Amygdala (tissue), 56 donors: ENCODE measurements around the gene PLEKHM1.

ENCODE experiments used
- DNase-seq, 56 donors: peaks; one replicate each; lab custom pipeline; 2025; lab: John Stamatoyannopoulos, UW

Gene PLEKHM1

GRCh38 chr17:45405250-45406086 is 85.1 kb downstream of the PLEKHM1 start:
- peak in 2 of 56 donors; percentile 14 to 70 for DNase-seq

- DNase-seq: no peak
These were observed 85.7 kb downstream of the PLEKHM1 start for GRCh38 chr17:45404870-45405249.

DNA sequence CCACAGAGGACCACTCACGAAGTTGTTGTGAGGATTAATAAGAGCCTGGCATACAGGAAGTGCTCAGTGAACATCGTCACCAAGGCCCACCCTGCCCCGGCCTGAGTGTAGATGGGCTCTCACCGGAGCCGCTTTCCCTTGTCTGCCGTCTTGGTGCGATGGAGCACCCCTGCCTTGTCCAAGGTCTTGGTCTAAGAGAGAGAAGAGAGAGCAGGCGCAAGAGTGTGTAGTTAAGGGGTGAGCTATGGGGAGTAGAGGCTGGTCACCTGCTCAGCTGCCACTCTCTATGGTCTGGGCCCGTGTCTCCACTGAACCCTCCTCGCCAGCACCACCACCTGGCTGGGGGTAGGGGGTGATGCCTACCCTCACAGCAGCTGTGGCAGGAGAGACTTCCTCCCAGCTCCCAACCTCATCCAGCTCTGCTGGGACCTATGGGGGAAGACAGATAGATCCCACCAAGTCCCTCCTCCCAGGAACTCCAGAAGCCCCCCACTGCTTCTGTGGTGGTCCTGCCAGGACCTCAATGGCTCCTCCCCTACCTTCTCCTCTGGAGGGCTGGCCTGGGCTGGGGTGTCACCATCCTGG is 86.5 kb downstream of the PLEKHM1 start:
- DNase-seq: no peak

DNA sequence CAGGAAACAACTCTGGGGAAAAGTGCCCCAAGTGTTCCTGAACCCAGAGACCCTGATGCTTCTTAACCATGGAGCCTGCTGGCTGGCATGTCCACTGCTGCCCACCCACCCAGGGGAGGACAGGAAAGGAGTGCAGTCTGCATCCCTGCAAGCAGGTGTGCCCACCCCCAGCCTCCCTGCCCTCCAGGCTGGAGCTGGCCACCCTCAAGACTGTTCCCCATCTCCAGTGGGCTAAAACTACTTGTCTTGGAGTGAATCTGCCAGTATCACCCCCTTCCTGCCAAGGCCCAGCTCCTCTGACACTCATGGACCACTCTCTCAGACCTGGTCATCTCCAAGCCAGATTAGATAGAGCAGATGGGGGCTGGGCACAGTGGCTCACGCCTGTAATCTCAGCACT is 87.6 kb downstream of the PLEKHM1 start:
- DNase-seq: no peak

GRCh38 chr17:45398800-45399199 is 91.7 kb downstream of the PLEKHM1 start:
- no peak for DNase-seq

GRCh38 chr17:45397796-45398195 is 92.7 kb downstream of the PLEKHM1 start:
- no peak for DNase-seq

DNA sequence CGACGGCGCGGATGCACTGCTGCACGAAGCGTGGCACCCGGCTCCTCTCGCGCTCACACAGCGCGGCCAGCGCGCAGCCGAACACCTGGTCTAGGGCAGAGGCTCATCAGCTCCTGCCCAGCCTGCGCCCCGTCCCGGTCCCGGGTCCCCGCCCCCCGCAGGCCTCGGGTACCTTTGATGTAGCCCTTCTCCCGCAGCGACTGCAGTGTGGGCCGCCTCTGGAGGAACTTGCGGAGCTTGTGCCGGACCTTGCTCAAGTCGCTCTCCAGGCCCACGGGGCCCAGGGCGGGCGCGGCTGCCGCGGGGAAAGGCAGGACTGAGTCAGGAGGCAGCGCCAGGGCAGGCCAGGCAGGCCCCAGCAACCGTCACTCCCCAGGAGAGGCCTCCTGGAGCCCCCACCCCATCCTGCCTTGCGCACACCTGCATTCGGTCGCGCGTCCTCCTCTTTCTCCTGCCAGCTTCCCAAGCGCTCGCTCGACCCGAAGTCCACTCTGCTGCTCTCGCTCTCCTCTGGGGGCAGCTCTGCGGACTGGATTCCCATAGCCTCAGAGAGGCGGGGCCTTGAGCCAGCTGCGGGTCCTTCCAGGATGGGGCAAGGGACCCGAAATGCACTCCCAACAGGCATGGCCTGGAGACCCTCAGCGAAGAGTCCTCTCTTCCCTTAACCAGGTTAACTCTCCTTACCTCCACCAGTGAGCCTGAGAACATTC is 93.9 kb downstream of the PLEKHM1 start:
- no peak for DNase-seq

DNA sequence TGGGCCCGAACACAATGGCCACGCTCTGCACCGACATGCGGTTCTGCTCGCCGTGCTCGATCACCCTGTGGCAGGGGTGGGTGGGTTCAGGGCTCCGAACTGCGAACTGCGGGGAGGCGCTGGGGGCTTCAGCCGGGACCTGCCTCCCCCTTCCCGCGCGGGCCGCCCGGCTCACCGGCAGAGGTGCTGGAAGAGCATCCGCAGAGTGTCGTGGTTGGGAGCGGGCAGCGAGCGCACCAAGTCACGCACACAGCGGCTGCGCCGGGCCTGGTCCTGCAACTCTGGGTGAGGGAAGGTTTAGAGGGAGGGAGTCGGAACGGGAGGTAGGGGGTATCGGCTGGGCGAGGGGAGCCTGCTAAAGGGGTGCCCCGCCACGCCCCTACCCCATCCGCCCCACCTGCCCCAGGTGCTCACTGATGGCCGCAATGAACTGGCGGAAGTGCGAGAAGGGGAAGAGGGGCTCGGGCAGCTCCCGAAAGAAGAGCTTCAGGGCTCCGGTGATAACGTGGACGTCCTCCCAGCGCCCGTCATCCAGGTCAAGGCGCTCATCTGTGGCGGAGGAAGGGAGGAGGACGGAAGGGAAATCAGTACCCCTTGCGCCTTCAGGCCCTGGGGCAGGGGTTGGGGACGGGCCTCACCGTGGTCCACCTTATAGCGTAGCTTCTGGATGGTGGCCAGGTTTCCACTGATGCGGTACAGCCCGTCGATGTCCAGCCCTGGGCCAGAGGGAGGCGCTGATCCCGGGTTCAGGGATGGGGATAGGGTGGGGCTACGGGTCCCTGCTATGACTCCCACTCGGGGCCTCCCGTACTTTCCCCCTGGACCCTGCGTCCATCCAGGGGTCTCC is 94.7 kb downstream of the PLEKHM1 start:
- no peak for DNase-seq

DNA sequence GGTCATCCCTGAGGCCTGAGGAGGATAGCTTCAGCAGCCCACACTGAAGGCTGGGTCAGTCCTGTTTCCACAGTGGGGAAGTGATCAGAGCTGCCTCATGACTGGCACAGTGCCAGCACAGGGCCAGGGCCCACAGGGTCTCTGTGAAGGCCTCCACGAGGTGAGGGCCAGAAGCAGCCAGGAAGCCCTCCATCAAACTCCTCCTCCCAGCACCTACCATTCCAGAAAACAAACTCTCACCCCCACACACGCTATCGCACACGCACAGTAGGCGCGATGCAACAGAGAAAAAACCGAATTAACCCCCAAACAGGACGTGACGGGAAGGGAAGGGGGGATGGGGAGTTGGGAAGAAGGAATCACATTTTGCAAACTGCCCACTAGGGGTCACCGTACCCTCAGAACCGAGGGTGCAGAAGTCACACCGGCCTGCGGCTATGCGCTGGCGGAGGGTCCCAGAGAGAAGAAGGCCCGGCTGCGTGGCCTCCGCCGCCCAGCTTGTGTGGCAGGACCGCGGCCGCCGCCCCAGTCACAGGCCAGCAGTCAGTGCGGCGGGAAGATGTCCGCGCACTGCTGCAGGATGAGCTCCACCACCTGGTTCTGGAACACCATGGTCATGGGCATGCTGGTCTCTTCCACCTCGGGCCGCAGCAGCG is 95.5 kb downstream of the PLEKHM1 start:
- DNase-seq: peak in 31 of 56 donors; percentile 7 to 63 (median 23)

DNA sequence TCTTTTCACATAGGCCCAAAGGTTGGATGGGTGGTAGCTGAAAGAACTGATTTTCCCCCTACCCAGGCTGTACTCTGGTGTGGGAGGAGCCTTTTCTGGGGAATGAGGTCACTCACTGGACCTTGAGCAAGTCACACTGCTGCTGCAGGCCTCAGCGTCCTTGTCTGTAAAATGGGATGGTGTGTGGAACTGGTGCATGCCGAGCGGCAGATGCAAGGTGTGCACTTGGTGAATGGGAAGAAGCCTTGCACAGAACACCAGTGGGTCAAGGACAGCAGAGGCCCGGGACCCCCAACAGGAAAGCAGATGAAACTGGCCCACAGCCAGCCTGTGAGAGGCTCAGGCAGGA is 96.0 kb downstream of the PLEKHM1 start:
- DNase-seq: no peak

DNA sequence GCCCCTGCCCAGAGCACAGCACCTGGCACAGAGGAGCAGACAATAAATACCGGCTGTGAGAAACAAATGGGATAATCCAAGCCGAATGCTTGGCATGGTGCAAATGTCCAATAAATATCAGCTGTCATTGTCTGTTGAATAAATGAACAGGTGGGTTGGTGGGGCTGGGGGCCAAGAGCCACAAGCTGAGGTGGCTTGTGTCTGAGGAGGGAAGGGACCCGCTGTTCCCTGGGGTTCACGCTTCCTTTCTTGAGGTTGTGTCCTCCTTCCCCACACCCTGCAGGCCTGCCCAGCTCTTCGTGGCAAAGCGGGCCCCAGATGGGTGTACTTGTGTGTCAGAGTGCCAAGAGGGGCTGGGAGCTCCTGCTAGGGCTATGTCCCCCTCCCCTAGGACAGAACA is 96.4 kb downstream of the PLEKHM1 start:
- no peak for DNase-seq

GRCh38 chr17:45393411-45393810 is 97.1 kb downstream of the PLEKHM1 start:
- DNase-seq: no peak

DNA sequence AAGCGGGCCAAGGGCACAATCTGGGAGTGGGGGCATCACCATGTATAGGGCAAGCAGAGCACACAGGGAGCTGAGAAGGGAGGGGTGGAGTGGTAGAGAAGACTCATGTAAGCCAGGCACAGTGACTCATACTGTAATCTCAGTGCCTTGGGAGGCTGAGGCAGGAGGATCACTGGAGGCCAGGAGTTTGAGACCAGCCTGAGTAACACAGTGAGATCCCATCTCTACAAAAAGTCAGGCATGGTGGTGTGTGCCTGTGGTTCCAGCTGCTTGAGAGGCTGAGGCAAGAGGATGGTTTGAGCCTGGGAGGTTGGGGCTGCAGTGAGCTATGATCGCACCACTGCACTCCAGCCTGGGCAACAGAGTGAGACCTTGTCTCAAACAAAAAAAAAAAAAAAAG is 98.6 kb downstream of the PLEKHM1 start:
- no peak for DNase-seq

GRCh38 chr17:45391291-45391690 is 99.2 kb downstream of the PLEKHM1 start:
- no peak for DNase-seq

DNA sequence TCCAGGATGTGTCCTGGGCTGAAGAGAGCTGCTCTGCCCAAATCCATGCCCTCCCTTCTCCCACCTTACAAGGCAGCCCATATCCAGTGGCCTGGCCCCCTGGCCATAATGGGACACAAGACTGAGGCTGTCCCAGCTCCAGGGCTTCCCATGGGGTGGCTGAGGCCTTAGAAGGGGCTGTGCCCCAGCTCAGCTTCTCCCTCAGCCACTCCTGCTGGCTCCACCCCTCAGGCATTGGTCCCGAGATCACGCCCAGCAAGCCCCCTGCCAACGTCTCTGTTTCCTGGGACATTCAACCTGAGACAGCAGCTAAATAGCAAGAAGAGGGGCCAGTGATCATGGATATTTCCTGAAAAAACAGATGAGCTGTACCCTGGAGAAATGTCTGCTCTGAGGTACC is 101.2 kb downstream of the PLEKHM1 start:
- DNase-seq: no peak

DNA sequence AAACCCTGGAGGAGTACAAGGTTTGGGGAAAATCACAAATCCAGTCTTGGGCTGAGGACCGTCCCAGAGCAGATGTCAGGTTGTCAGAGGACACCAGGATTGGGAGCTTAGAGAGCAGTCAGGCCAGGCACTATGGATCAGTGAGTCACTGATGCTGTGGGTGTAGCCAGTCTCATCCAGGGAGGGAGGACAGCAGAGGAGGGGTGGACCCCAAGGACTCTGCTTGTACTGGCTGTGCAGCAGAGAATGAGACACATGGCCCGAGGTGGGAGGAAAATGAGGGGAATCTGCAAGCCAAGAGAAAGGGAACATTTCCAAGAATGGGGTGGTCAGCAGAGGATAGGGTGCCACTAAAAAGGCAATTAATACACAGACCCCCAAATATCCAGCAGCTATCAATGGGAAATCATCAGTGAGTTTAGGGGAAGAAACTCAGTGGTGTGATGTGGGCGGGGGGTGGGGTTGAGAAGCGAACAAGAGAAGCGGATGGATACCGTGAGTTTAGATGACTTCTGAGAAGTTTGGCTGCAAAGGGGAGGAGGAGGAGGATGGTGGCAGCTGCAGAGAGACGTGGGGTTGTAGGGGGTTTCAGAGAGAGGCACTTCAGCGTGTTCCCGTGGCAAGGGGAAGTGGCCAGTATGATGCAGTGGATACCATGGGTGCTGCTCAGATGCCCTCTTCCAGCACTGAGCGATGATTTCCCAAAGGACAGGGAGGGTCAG is 101.8 kb downstream of the PLEKHM1 start:
- DNase-seq: no peak

DNA sequence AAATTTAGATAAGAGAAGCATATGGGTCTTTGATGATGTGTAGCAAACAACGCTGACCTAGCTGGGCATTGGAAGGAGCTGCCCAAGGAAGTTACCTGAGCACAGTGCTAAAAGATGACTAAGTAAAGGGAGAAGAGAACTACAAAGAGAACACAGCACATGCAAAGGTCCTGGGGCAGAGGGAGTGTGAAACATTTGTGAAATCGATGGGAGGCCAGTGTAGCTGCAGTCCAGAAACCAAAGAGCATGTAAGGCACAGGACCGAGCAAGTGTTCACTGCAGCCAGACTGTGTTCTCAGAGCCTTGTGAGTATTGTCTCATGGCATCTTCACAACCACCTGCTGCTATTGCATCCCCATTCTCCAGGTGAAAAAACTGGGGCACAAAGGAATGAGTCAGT is 102.8 kb downstream of the PLEKHM1 start:
- no peak for DNase-seq

DNA sequence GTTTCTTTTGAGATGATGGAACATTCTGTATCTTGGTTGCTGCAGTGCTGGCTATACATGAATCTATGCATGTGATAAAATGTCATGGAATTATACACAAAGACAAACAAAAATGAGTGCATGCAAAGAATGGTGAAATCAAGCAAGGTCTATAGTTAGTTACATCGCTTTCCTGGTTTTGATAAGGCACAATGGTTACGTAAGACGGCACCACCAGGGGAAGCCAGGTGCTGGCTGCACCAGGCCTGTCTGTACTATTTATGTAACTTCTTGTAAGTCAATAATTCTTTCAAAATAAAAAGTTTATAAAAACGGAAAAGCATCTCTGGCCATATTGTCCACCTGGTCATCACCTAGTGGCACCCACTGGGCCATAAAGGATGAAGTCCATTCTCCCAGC is 104.3 kb downstream of the PLEKHM1 start:
- no peak for DNase-seq
